ENCODE data around the gene TUBB3. TPM values are rescaled to one million over a fixed set of nuclear protein-coding genes. Genes with fewer than 3 reads are reported as not detected.

TUBB3 gene
- total and polyA plus RNA-seq, 2 of the 8 experiments (the other 6 are each of a cell fraction or from before 2014, with no cell fraction given): 275 to 393 TPM

DNA sequence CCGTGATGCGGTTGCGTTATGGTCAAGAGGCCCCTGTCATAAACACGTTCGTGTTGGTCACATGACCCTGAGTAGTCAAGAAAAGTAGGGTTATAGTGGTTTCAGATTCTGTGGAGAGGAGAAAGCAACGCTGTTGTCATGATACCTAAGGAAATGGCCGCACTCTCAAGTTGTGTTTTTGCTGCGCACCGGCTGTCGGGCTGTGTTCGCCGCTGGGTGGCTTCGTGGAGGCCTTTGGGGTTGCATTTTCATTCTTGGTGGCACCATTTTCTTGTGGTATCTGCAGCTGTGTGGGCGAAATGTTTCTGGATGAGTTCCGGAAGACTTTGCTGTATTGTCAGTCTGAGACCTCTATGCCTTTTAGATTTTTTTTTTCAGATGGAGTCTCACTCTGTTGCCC, 60.4 kb downstream of the TUBB3 start:
- no peak for FAIRE-seq
- H3K9me3 ChIP-seq (ENCODE audit: insufficient read depth in 2 of 2, low read depth in 1 of 2, low read length in 1 of 2): no peaks in the 10 kb centered on the region
- no peak overlapping the region for H3K18ac ChIP-seq (ENCODE audit: extremely low read depth, low read length)
- no peak overlapping the region for H3K4me3 ChIP-seq (ENCODE audit: extremely low read depth in 1 of 4, insufficient read depth in 2 of 4, low read depth in 3 of 4, low read length in 4 of 4)
- H4K91ac ChIP-seq (replicated peaks; ENCODE audit: insufficient read length, low read length): no peak overlapping the region
- CTCF ChIA-PET (ENCODE audit: partially characterized antibody): interaction anchor here (0.6 kb wide), 1 partner anchor 47 kb away, joined by 3 read pairs; no protein-coding TSS in a partner anchor
- H2BK20ac ChIP-seq (ENCODE audit: low read length): no peak overlapping the region
- H3K4ac ChIP-seq (replicated peaks; ENCODE audit: insufficient read length, low read depth, low read length): no peak overlapping the region
- no peak overlapping the region for H3K9ac ChIP-seq (replicated peaks in 1 of 4; ENCODE audit: extremely low read depth in 1 of 4, low read depth in 3 of 4, low read length in 3 of 4)
- H2BK12ac ChIP-seq (ENCODE audit: low read depth, low read length): no peak overlapping the region
- H3K79me1 ChIP-seq (ENCODE audit: low read depth, low read length): peaks cover 3% of the 10 kb centered on the region; the same call in 1 of the 2 replicates
- no peak overlapping the region for H2BK5ac ChIP-seq (ENCODE audit: low read depth, low read length)
- H2BK15ac ChIP-seq (ENCODE audit: low read length): no peak overlapping the region
- H3K79me2 ChIP-seq (ENCODE audit: control insufficient read depth in 1 of 2, insufficient read depth in 2 of 2, low read length in 2 of 2): no peaks in the 10 kb centered on the region
- no peak overlapping the region for H2AK5ac ChIP-seq (ENCODE audit: low read depth, low read length)
- H3K27me3 ChIP-seq (replicated peaks in 1 of 4; ENCODE audit: control insufficient read depth in 3 of 4, extremely low read depth in 1 of 4, insufficient read depth in 3 of 4, low read length in 3 of 4): no peaks in the 10 kb centered on the region; a peak in 1 of 7 replicates
- H4K20me1 ChIP-seq (replicated peaks in 1 of 2; ENCODE audit: control insufficient read depth in 1 of 2, insufficient read depth in 2 of 2, low read length in 2 of 2): peaks cover 0 to 10% of the 10 kb centered on the region in 2 experiments
- H3K56ac ChIP-seq (replicated peaks; ENCODE audit: insufficient read length, low read depth, low read length): no peak overlapping the region
- no peaks in the 10 kb centered on the region for H3K4me1 ChIP-seq (replicated peaks in 1 of 4; ENCODE audit: control insufficient read depth in 3 of 4, insufficient read depth in 4 of 4, low read length in 3 of 4)
- WGBS, 2 experiments (ENCODE audit: extremely low coverage in 1 of 2, insufficient coverage in 1 of 2, insufficient read length in 1 of 2, insufficient replicate concordance in 2 of 2, low coverage in 1 of 2, low lambda C conversion rate in 2 of 2, missing lambda C conversion rate in 1 of 2): 92% methylated on average over 15 of the region's 15 CpGs; no CpG with 5 or more reads in 1 of the 2 experiments
- H3K14ac ChIP-seq (ENCODE audit: insufficient read length): no peak overlapping the region
- POLR2A ChIA-PET (ENCODE audit: partially characterized antibody): interaction anchor here (0.7 to 1.2 kb wide), 3 partner anchors 11 to 68 kb away, joined by 3 to 4 read pairs (median 3); no protein-coding TSS in a partner anchor
- H3K27ac ChIP-seq (ENCODE audit: low read depth, low read length): no peak overlapping the region
- H4K8ac ChIP-seq (ENCODE audit: extremely low read depth, insufficient read depth, low read length): no peak overlapping the region
- no peak overlapping the region for H2AFZ ChIP-seq (ENCODE audit: low read length)
- H2BK120ac ChIP-seq (replicated peaks; ENCODE audit: low read depth, low read length): no peak overlapping the region
- no peak overlapping the region for H3K4me2 ChIP-seq (ENCODE audit: insufficient read depth in 1 of 2, low read depth in 2 of 2, low read length in 2 of 2)
- peaks cover 16 to 72% (median 43%) of the 10 kb centered on the region in 4 experiments for H3K36me3 ChIP-seq (ENCODE audit: control insufficient read depth in 2 of 4, insufficient read depth in 4 of 4, low read length in 3 of 4)
- DNase-seq (ENCODE audit: low read depth in 1 of 2, low spot score in 2 of 2): no peak
- H3K23me2 ChIP-seq (ENCODE audit: low read depth, low read length): no peaks in the 10 kb centered on the region
- no peak overlapping the region for H4K5ac ChIP-seq (ENCODE audit: insufficient read length, low read depth, low read length)
- TF ChIP-seq SP1 (IDR thresholded peaks at IDR 0.05; ENCODE audit: low read depth, low read length) (no peak), CREB1 (IDR thresholded peaks at IDR 0.05) (no peak), SIX5 (IDR thresholded peaks at IDR 0.05; ENCODE audit: low read depth, low read length) (no peak), KDM4A (IDR thresholded peaks at IDR 0.05; ENCODE audit: low read depth, low read length, severe bottlenecking) (no peak), JUND (IDR thresholded peaks at IDR 0.05; ENCODE audit: low read length) (no peak)
- TF ChIP-seq, protein P1, sequence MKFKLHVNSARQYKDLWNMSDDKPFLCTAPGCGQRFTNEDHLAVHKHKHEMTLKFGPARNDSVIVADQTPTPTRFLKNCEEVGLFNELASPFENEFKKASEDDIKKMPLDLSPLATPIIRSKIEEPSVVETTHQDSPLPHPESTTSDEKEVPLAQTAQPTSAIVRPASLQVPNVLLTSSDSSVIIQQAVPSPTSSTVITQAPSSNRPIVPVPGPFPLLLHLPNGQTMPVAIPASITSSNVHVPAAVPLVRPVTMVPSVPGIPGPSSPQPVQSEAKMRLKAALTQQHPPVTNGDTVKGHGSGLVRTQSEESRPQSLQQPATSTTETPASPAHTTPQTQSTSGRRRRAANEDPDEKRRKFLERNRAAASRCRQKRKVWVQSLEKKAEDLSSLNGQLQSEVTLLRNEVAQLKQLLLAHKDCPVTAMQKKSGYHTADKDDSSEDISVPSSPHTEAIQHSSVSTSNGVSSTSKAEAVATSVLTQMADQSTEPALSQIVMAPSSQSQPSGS (IDR thresholded peaks at IDR 0.05; ENCODE audit: low read length): no peak
- no peak overlapping the region for H3K23ac ChIP-seq (ENCODE audit: insufficient read length)
